B cell (primary cell): Measurements from ENCODE around the gene AQP5. TPM values are rescaled to one million over a fixed set of nuclear protein-coding genes. Genes with fewer than 3 reads are reported as not detected.
A peak's percentile ranks its signal among the peaks of the same experiment; 100 is the strongest.

ENCODE experiments used
- ATAC-seq: fragments of 200-7000 bp; cut with Tn5 transposase; one replicate; pipeline ENCODE4 v1.10.0; 2021; ENCODE audit warnings: low read depth, mild to moderate bottlenecking, moderate number of reproducible peaks, moderate library complexity
- CTCF ChIA-PET: fragments of 350-600 bp; sonication (Branson Sonifier 250); formaldehyde crosslinking; loops from one replicate; lab custom pipeline; 2021; ENCODE audit warnings: antibody characterized with exemption, inconsistent platforms; lab: Charles Lee
- POLR2A ChIA-PET: fragments of 350-600 bp; sonication (Branson Sonifier 250); formaldehyde crosslinking; loops from one replicate; lab custom pipeline; 2021; ENCODE audit warnings: antibody characterized with exemption; lab: Charles Lee
- DNase-seq: peaks from one replicate; pipeline ENCODE4 v3.0.0; 2013
- H2AFZ ChIP-seq: 2 replicates; pipeline ENCODE4 v1.6.1; 2012; ENCODE audit warnings: mild to moderate bottlenecking, low read depth, low read length; ENCODE audit not compliant: insufficient read depth, poor library complexity, severe bottlenecking
- H3K27ac ChIP-seq, 2 donors: 1 replicate in 1 of 2; 2 replicates in 1 of 2; pipeline ENCODE4 v1.5.1; 2012 to 2013; ENCODE audit warnings: low read length in 2 of 2, mild to moderate bottlenecking in 2 of 2, moderate library complexity in 1 of 2
- H3K27me3 ChIP-seq, 4 experiments: fragments of 200-600 bp in 1 of 4; sonication (generic) in 1 of 4; replicated peaks in 1 of 4; 1 replicate in 2 of 4; 2 replicates in 2 of 4; pipeline versions ENCODE4 v1.6.1 to v1.7.0; 2013 to 2016; ENCODE audit warnings: low read length in 3 of 4, mild to moderate bottlenecking in 2 of 4, mixed read lengths in 1 of 4, moderate library complexity in 1 of 4; ENCODE audit not compliant: insufficient read depth in 4 of 4, control insufficient read depth in 3 of 4; ENCODE audit errors: control extremely low read depth in 1 of 4
- H3K36me3 ChIP-seq, 2 experiments: replicated peaks in 1 of 2; 1 replicate in 1 of 2; 2 replicates in 1 of 2; pipeline versions ENCODE4 v1.6.1 to v1.7.1; 2013; ENCODE audit warnings: low read length in 1 of 2; ENCODE audit not compliant: insufficient read depth in 2 of 2, control insufficient read depth in 1 of 2; ENCODE audit errors: control extremely low read depth in 1 of 2, extremely low read depth in 1 of 2
- H3K4me1 ChIP-seq, 2 donors: fragments of 200-600 bp in 1 of 2; sonication (generic) in 1 of 2; 1 replicate in 1 of 2; 2 replicates in 1 of 2; pipeline versions ENCODE4 v1.5.1 to v1.6.1; 2013 to 2017; ENCODE audit warnings: low read length in 2 of 2; ENCODE audit not compliant: control insufficient read depth in 2 of 2, insufficient read depth in 2 of 2
- H3K4me2 ChIP-seq: replicated peaks from 2 replicates; pipeline ENCODE3; 2012; ENCODE audit warnings: mild to moderate bottlenecking, low read depth, low read length; ENCODE audit not compliant: poor library complexity, severe bottlenecking
- H3K4me3 ChIP-seq, 5 experiments: fragments of 200-600 bp in 1 of 5; sonication (generic) in 1 of 5; 1 replicate in 3 of 5; 2 replicates in 2 of 5; pipeline versions ENCODE4 v1.5.1 to v1.7.0; 2011 to 2016; ENCODE audit warnings: low read length in 4 of 5, mild to moderate bottlenecking in 4 of 5, low read depth in 2 of 5, control low read depth in 1 of 5, moderate library complexity in 1 of 5; ENCODE audit not compliant: insufficient read depth in 1 of 5; ENCODE audit errors: control extremely low read depth in 1 of 5, extremely low read depth in 1 of 5
- H3K79me2 ChIP-seq: fragments of 200-600 bp; sonication (generic); one replicate; pipeline ENCODE4 v1.6.0; 2016; ENCODE audit warnings: low read length; ENCODE audit not compliant: control insufficient read depth, insufficient read depth
- H3K9ac ChIP-seq: fragments of 200-600 bp; sonication (generic); 2 replicates; pipeline ENCODE4 v1.6.1; 2017; ENCODE audit warnings: mild to moderate bottlenecking, low read length, moderate library complexity
- H3K9me3 ChIP-seq, 3 donors: one replicate each; pipeline versions ENCODE4 v1.6.1 to v1.7.1; 2013; ENCODE audit warnings: low read length in 2 of 3; ENCODE audit not compliant: control insufficient read depth in 2 of 3, insufficient read depth in 1 of 3; ENCODE audit errors: control extremely low read depth in 1 of 3
- H4K20me1 ChIP-seq: 2 replicates; pipeline ENCODE4 v1.6.0; 2012; ENCODE audit warnings: mild to moderate bottlenecking, low read length; ENCODE audit not compliant: insufficient read depth, control insufficient read depth, poor library complexity, severe bottlenecking
- H3K27ac Mint-ChIP-seq: one replicate; pipeline ENCODE4 v1.8.0; 2021; ENCODE audit warnings: mixed read lengths
- H3K27me3 Mint-ChIP-seq: one replicate; pipeline ENCODE4 v1.8.0; 2021; ENCODE audit warnings: mixed read lengths
- H3K4me1 Mint-ChIP-seq: one replicate; pipeline ENCODE4 v1.8.0; 2021; ENCODE audit warnings: mixed read lengths
- H3K4me3 Mint-ChIP-seq: one replicate; pipeline ENCODE4 v1.8.0; 2021; ENCODE audit warnings: mixed read lengths
- H3K9me3 Mint-ChIP-seq: one replicate; pipeline ENCODE4 v1.8.0; 2022; ENCODE audit warnings: mixed read lengths; ENCODE audit not compliant: insufficient read depth
- CTCF ChIP-seq: fragments of 200-600 bp; IDR thresholded peaks from one replicate; pipeline ENCODE4 v1.8.0; 2022; ENCODE audit warnings: antibody characterized with exemption, mild to moderate bottlenecking
- EZH2 ChIP-seq: IDR thresholded peaks from 2 replicates; pipeline ENCODE4 v1.6.1; 2012; ENCODE audit warnings: borderline replicate concordance, low read depth, mild to moderate bottlenecking, moderate library complexity, low read length; ENCODE audit not compliant: insufficient read depth, poor library complexity, severe bottlenecking
- WGBS: methylation state at CpG from one replicate; pipeline ENCODE4 v1.1.5; 2013; ENCODE audit warnings: missing lambda C conversion rate; ENCODE audit not compliant: insufficient coverage; 5-methylcytosine and 5-hydroxymethylcytosine counted together
- intact Hi-C: fragments of 100-400 bp; cut with micrococcal nuclease; formaldehyde crosslinking; loops from one replicate; pipeline ENCODE4 v1.10.0; 2022
- polyA plus RNA-seq: library from polyadenylated mRNA; depleted of rRNA; stranded (reverse); fragments of >200 nt; gene quantifications from 2 replicates; pipeline ENCODE4 v1.2.3, GENCODE V29; 2012
- total RNA-seq, 2 donors: library from RNA; stranded (reverse); fragments of 120-200 nt in 1 of 2; gene quantifications; 1 replicate in 1 of 2; 2 replicates in 1 of 2; pipeline versions ENCODE4 v1.2.3 to v1.2.4, GENCODE V29; 2013 to 2022

Gene AQP5
- total and polyA plus RNA-seq, 2 donors (not counting 1 experiment from before 2014, with no cell fraction given), result not detected

DNA sequence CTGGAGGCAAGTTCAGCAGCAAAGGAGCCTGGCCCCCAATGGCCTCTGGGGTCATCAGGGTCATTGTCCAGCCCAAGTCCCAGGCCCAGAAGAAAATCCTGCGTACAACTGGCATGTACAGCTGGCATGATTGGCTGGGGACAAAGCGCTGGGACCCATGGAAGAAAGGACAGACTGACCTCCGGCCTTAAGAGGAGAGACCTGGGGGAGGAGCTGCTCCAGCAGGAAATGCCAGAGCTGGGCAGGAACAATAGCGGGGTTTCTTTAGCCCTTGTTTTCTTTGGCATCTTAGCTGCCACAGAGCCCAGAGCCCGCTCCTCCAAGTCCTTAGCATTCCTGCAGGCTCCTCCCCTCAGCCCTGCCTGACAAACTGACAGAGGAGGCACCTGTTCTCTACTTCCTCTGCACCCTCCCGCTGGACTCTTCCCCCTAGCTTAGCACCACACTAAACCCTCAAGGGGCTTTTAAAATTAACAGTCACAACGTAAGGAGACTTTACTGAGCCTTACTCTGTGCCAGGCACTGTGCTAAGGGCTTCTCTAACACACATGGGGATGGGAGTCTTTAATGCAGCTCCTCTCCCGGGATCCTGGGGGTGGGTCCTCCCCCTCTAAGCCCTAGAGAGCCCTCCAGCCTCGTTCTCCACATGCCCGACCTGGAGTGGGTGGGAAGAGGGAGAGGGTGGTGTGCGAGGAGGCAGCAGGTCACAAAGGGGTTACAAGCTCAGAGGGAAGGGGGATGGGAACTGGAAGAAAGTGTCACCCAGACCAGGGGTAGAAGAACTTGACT lies 1.8 kb upstream of the AQP5 start:
- H3K4me3 Mint-ChIP-seq, result peak overlapping the region; percentile 56
- no peak for ATAC-seq
- H3K79me2 ChIP-seq, result no peaks in the 10 kb centered on the region
- H3K27ac ChIP-seq, result no peak overlapping the region
- no peak overlapping the region for H3K4me3 ChIP-seq
- no peak for DNase-seq
- peaks cover 9% of the 10 kb centered on the region for H3K4me1 Mint-ChIP-seq
- H3K27me3 ChIP-seq, result peaks cover 0 to 71% (median 21%) of the 10 kb centered on the region in 4 experiments
- H4K20me1 ChIP-seq, result no peaks in the 10 kb centered on the region
- no peak overlapping the region for H2AFZ ChIP-seq
- H3K9ac ChIP-seq, result no peak overlapping the region
- no peak overlapping the region for H3K4me2 ChIP-seq
- H3K9me3 Mint-ChIP-seq, result no peaks in the 10 kb centered on the region
- no peak overlapping the region for H3K27ac Mint-ChIP-seq
- H3K27me3 Mint-ChIP-seq, result peaks cover 71% of the 10 kb centered on the region
- no peaks in the 10 kb centered on the region for H3K36me3 ChIP-seq
- TF ChIP-seq CTCF (no peak), EZH2 (no peak)
- peaks cover 11 to 16% of the 10 kb centered on the region in 2 donors for H3K4me1 ChIP-seq
- CTCF ChIA-PET, result interaction anchor here (1.2 to 3.0 kb wide), 3 partner anchors 7 to 96 kb away, joined by 3 to 17 read pairs (median 4); no protein-coding TSS in a partner anchor
- intact Hi-C loops, result no loop called here
- 18% methylated on average over 8 of the region's 11 CpGs for WGBS
- peaks cover 0 to 2% (median 0%) of the 10 kb centered on the region in 3 donors for H3K9me3 ChIP-seq
- POLR2A ChIA-PET, result no interaction called here

GRCh38 chr12:49960474-49961110 lies 1.1 kb upstream of the AQP5 start:
- H3K4me1 ChIP-seq, result peaks cover 8 to 16% of the 10 kb centered on the region in 2 donors
- no peak for ATAC-seq

More at GRCh38 chr12:49960474-49961110, 1.1 kb upstream of the AQP5 start:
- no peak overlapping the region for H3K9ac ChIP-seq
- peak overlapping the region; percentile 56 for H3K4me3 Mint-ChIP-seq
- H3K36me3 ChIP-seq, result no peaks in the 10 kb centered on the region
- H3K4me3 ChIP-seq, result no peak overlapping the region
- ChIA-PET CTCF (no interaction called here), POLR2A (no interaction called here)
- H3K79me2 ChIP-seq, result no peaks in the 10 kb centered on the region
- H3K27me3 ChIP-seq, result peaks cover 0 to 65% (median 19%) of the 10 kb centered on the region in 4 experiments
- DNase-seq, result no peak
- peak overlapping the region; percentile 16 for H2AFZ ChIP-seq
- no peaks in the 10 kb centered on the region for H3K9me3 Mint-ChIP-seq
- H3K9me3 ChIP-seq, result peaks cover 0 to 2% (median 0%) of the 10 kb centered on the region in 3 donors
- peaks cover 7% of the 10 kb centered on the region for H3K4me1 Mint-ChIP-seq
- no peak overlapping the region for H3K27ac ChIP-seq
- H3K27ac Mint-ChIP-seq, result no peak overlapping the region
- 30% methylated on average over 9 of the region's 13 CpGs for WGBS
- peak overlapping the region; percentile 68 for H3K4me2 ChIP-seq
- no peaks in the 10 kb centered on the region for H4K20me1 ChIP-seq
- intact Hi-C loops, result no loop called here
- TF ChIP-seq CTCF (no peak), EZH2 (peak; percentile 2)
- peaks cover 74% of the 10 kb centered on the region for H3K27me3 Mint-ChIP-seq
